Vagina (tissue), 2 donors: Measurements from ENCODE around the gene ATP5IF1. TPM values are rescaled to one million over a fixed set of nuclear protein-coding genes. Genes with fewer than 3 reads are reported as not detected.

ENCODE experiments used
- DNase-seq, 2 donors: peaks; one replicate each; pipeline ENCODE4 v3.0.0-alpha.2; 2017; ENCODE audit errors: extremely low spot score in 2 of 2
- H3K27ac ChIP-seq: fragments of 200-600 bp; sonication (generic); one replicate; pipeline ENCODE4 v1.5.1; 2019
- H3K27me3 ChIP-seq: fragments of 200-600 bp; sonication (generic); one replicate; pipeline ENCODE4 v1.5.1; 2019
- H3K36me3 ChIP-seq, 2 donors: fragments of 200-600 bp; sonication (generic); one replicate each; pipeline ENCODE4 v1.5.1; 2017 to 2019
- H3K4me1 ChIP-seq: fragments of 200-600 bp; sonication (generic); one replicate; pipeline ENCODE4 v1.5.1; 2019
- H3K4me3 ChIP-seq, 2 donors: fragments of 200-600 bp; sonication (generic); 1 replicate in 1 of 2; 2 replicates in 1 of 2; pipeline ENCODE4 v1.5.1; 2016 to 2019
- H3K9me3 ChIP-seq: fragments of 200-600 bp; sonication (generic); one replicate; pipeline ENCODE4 v1.5.1; 2019
- CTCF ChIP-seq, 3 experiments: fragments of 450-650 bp in 2 of 3; fragments of 200-600 bp in 1 of 3; sonication (generic) in 1 of 3; IDR thresholded peaks; one replicate each; pipeline ENCODE4 v1.5.1; 2017 to 2019; ENCODE audit warnings: antibody characterized with exemption in 3 of 3, mild to moderate bottlenecking in 2 of 3, moderate library complexity in 2 of 3
- POLR2A ChIP-seq, 2 donors: fragments of 450-650 bp; IDR thresholded peaks; one replicate each; pipeline ENCODE4 v1.6.1; 2017; ENCODE audit warnings: antibody characterized with exemption in 2 of 2, mild to moderate bottlenecking in 2 of 2, moderate library complexity in 2 of 2
- POLR2AphosphoS5 ChIP-seq, 2 donors: sonication (generic); formaldehyde crosslinking; IDR thresholded peaks; one replicate each; pipeline ENCODE4 v1.9.0; 2017; ENCODE audit warnings: antibody characterized with exemption in 2 of 2, mild to moderate bottlenecking in 2 of 2, low read depth in 1 of 2; ENCODE audit not compliant: insufficient read depth in 1 of 2
- intact Hi-C: fragments of 100-400 bp; cut with DNase I; formaldehyde crosslinking; loops from one replicate; pipeline ENCODE4 v1.15.1; 2023
- total RNA-seq: library from RNA; depleted of rRNA; stranded (reverse); fragments of >200 nt; gene quantifications from one replicate; pipeline ENCODE4 v1.2.3, GENCODE V29; 2016

The ATP5IF1 gene
- total RNA-seq, 1 donor from 2014 or later, result 224 TPM

GRCh38 chr1:28199328-28200233 is 36.3 kb upstream of the ATP5IF1 start:
- Histone ChIP-seq H3K4me3 (no peak overlapping the region), H3K4me1 (peaks cover 16% of the 10 kb centered on the region), H3K36me3 (peaks cover 0 to 57% of the 10 kb centered on the region in 2 donors), H3K27ac (no peak overlapping the region), H3K9me3 (no peaks in the 10 kb centered on the region), H3K27me3 (no peaks in the 10 kb centered on the region)
- TF ChIP-seq POLR2AphosphoS5 (IDR thresholded peaks at IDR 0.05; ENCODE audit: insufficient read depth in 1 of 2, low read depth in 1 of 2) (no peak), CTCF (IDR thresholded peaks at IDR 0.05) (peak in 1 of 3 experiments; percentile 2)
- DNase-seq, result no peak
- intact Hi-C loops, result no loop called here

- Histone ChIP-seq H3K27me3 (no peaks in the 10 kb centered on the region), H3K36me3 (peaks cover 0 to 65% of the 10 kb centered on the region in 2 donors), H3K4me1 (peaks cover 16% of the 10 kb centered on the region), H3K9me3 (no peaks in the 10 kb centered on the region), H3K27ac (no peak overlapping the region), H3K4me3 (no peak overlapping the region)
- no peak for DNase-seq
- intact Hi-C loops, result no loop called here
- no peak for TF ChIP-seq POLR2A (IDR thresholded peaks at IDR 0.05)
- no peak for TF ChIP-seq CTCF (IDR thresholded peaks at IDR 0.05)
- TF ChIP-seq POLR2AphosphoS5 (IDR thresholded peaks at IDR 0.05; ENCODE audit: insufficient read depth in 1 of 2, low read depth in 1 of 2), result no peak
Observed at GRCh38 chr1:28200234-28200873, 35.6 kb upstream of the ATP5IF1 start.

GRCh38 chr1:28205243-28205642 is 30.7 kb upstream of the ATP5IF1 start:
- Histone ChIP-seq H3K27me3 (no peaks in the 10 kb centered on the region), H3K4me1 (no peaks in the 10 kb centered on the region), H3K27ac (no peak overlapping the region), H3K9me3 (no peaks in the 10 kb centered on the region), H3K36me3 (peaks cover 0 to 77% of the 10 kb centered on the region in 2 donors), H3K4me3 (no peak overlapping the region)
- no peak for TF ChIP-seq POLR2A (IDR thresholded peaks at IDR 0.05)
- no peak for TF ChIP-seq POLR2AphosphoS5 (IDR thresholded peaks at IDR 0.05; ENCODE audit: insufficient read depth in 1 of 2, low read depth in 1 of 2)
- TF ChIP-seq CTCF (IDR thresholded peaks at IDR 0.05), result no peak
- DNase-seq, result no peak
- intact Hi-C loops, result no loop called here

GRCh38 chr1:28208818-28209441 is 27.0 kb upstream of the ATP5IF1 start:
- TF ChIP-seq POLR2AphosphoS5 (IDR thresholded peaks at IDR 0.05; ENCODE audit: insufficient read depth in 1 of 2, low read depth in 1 of 2), result no peak
- peak; percentile 15 to 44 (median 42) for TF ChIP-seq CTCF (IDR thresholded peaks at IDR 0.05)
- H3K36me3 ChIP-seq, result peaks cover 0 to 68% of the 10 kb centered on the region in 2 donors
- no peak overlapping the region for H3K27ac ChIP-seq
- intact Hi-C loops, result no loop called here
- H3K4me3 ChIP-seq, result no peak overlapping the region
- no peak for DNase-seq
- no peaks in the 10 kb centered on the region for H3K9me3 ChIP-seq
- H3K4me1 ChIP-seq, result no peaks in the 10 kb centered on the region
- no peaks in the 10 kb centered on the region for H3K27me3 ChIP-seq
